ENCODE measurements around the gene PRL.

- TF ChIP-seq CTCF (IDR thresholded peaks at IDR 0.05) (no peak), POLR2A (IDR thresholded peaks at IDR 0.05) (no peak)
Observed at GRCh38 chr6:22333802-22334201, 37.0 kb upstream of the PRL start.

All from body of pancreas (tissue), 4 donors.